Measurements from ENCODE around the gene SLC48A1.

The SLC48A1 gene

DNA sequence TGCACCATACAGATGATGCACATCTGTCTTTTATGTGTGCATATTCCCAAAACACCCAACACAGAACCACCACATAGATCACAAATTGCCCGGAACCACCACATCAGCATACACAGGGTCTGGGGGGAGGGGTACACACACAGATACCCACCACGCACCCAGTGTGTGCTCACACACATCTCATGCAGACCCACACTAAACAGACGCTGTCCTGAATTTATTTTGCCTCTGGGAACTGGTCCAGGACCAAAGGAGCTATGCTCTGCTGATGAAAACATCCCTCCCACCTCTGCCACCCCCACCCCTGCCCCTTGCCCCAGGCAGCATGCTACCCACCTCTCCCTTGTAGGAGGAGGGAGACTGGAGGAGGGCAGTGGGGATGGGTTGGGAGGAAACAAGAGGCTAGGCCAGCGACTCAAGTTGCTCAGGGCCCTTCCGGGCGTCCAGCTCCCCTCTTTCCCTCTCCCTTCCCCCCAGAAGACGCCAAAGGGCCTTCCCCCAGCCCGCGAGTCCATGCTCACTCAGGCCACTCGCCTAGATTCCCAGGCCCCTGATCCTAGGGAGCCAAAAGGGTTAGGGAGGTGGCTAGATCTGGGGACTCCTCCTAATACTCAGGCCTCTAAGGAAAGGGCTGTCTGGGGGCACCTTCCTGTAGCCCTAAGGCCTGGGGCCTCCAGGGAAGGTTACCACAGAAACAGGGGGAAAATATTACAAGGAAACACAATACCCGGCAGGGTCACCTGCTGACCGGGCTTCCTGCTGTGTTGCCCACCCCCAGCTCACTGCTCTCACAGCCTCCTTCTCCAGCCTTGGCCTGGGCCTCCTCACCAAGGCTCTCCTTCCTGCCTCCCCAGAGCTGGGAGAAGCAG, 43.6 kb downstream of the SLC48A1 start:
- TF ChIP-seq CTCF (IDR thresholded peaks at IDR 0.05; ENCODE audit: borderline replicate concordance, insufficient read depth, low read depth, low read length), result no peak
- H3K4me3 ChIP-seq (ENCODE audit: low read depth, low read length), result peak overlapping the region; percentile 41

- TF ChIP-seq CTCF (IDR thresholded peaks at IDR 0.05; ENCODE audit: borderline replicate concordance, insufficient read depth, low read depth, low read length), result no peak
- H3K4me3 ChIP-seq (ENCODE audit: low read depth, low read length), result peak overlapping the region; percentile 41
These were observed 44.4 kb downstream of the SLC48A1 start for GRCh38 chr12:47817272-47818006.

GRCh38 chr12:47818007-47818376, 45.0 kb downstream of the SLC48A1 start:
- TF ChIP-seq CTCF (IDR thresholded peaks at IDR 0.05; ENCODE audit: borderline replicate concordance, insufficient read depth, low read depth, low read length), result no peak
- peak overlapping the region; percentile 66 for H3K4me3 ChIP-seq (ENCODE audit: low read depth, low read length)

DNA sequence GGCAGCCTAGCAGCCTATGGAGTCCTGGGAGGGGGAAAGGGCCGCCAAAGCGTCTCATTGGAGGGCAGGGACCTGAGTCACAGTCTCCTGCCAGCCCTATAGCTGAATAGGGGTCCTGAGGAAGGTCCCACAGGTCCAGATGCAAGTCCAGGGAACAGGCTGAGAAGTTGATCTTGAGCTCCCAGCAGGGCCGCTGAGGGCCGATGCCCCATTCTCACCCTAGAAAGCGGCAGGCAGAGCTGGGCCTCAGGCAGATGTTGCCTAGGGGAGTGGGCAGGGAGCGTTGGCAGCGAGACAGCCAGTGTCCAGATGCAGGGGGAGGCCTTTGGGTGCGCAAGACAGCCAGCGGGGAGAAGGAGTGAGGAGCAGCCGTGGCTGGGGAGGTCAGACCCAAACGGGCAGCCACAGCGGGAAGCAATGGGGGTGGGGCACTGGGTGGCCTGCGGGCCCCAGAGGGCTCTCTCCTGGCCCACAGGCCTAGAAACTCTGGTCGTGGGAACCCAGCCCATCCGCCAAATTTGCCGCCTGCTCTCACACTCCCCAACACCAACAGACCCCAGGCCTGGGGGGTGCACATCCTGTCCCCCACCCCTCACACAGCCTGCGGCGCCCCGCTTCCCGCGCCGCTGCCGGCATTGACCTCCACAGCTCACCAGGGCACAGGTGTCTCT, 45.6 kb downstream of the SLC48A1 start:
- TF ChIP-seq CTCF (IDR thresholded peaks at IDR 0.05; ENCODE audit: borderline replicate concordance, insufficient read depth, low read depth, low read length), result no peak
- H3K4me3 ChIP-seq (ENCODE audit: low read depth, low read length), result peak overlapping the region; percentile 66

DNA sequence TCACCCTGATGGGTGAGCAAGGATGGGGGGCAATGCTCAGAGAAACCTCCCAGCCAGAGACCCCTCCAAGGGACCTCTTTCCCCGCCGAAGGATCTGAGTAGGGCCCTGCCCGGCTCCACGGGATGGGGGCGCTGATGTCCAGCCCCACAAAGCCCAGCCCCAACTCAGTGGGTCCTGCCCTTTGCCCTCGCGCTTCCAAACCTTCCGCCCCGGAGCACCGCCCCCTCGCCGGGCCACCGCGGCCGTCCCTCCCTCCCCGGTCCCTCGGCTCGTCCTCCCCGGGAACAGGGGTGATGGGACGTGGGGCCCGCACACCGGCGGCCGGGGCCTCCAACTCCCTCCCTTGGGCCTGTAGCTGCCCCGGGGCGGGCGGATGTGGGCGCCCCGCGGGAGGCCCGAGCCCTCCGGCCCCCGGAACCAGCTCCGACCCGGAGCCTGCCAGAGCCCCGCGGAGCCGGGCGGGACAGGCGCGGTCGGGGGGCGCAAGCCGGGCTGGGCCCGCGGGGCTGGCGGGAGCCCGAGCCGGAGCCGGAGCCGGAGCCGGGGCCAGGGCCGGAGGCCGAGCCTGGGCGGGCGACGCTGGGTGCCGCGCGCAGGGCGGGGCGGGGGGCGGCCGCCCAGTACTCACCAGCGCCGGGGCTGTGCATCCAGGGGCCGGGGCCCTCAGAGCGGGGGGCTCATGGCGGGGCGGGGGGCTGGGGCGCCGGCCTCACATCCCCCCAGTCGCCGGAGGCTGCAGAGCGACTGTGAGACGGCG, 46.3 kb downstream of the SLC48A1 start:
- TF ChIP-seq CTCF (IDR thresholded peaks at IDR 0.05; ENCODE audit: borderline replicate concordance, insufficient read depth, low read depth, low read length), result 0 out of 2 replicates have a peak, but pooled peaks have one; percentile 21
- peak overlapping the region; percentile 66 for H3K4me3 ChIP-seq (ENCODE audit: low read depth, low read length)

- no peak for TF ChIP-seq CTCF (IDR thresholded peaks at IDR 0.05; ENCODE audit: borderline replicate concordance, insufficient read depth, low read depth, low read length)
- peak within 1 kb of the TSS; percentile 66 for H3K4me3 ChIP-seq (ENCODE audit: low read depth, low read length)
These were observed 47.0 kb downstream of the SLC48A1 start, which contains the start of gene HDAC7 for GRCh38 chr12:47819896-47820630. Gene HDAC7 (minus strand): TSS chr12:47819903. CDS start chr12:47819785, 118 bp downstream.
